ENCODE results near the gene KIF2C. TPM values are rescaled to one million over a fixed set of nuclear protein-coding genes. Genes with fewer than 3 reads are reported as not detected.

KIF2C gene
- total and polyA plus RNA-seq, 9 of the 15 experiments (the other 6 are each of a cell fraction or from before 2014, with no cell fraction given), result 84.9 to 226 (median 169) TPM

- TF ChIP-seq ZNF512 (tag; IDR thresholded peaks at IDR 0.05) (no peak), RHOXF2B (CRISPR knock-in tag; conservative IDR thresholded peaks at IDR 0.05) (peak; percentile 94), MYBL2 (IDR thresholded peaks at IDR 0.05; ENCODE audit: low read depth) (no peak; the same call in 1 of the 2 replicates), MYBL2 (CRISPR knock-in tag; IDR thresholded peaks at IDR 0.05; ENCODE audit: borderline replicate concordance) (no peak), FOXJ3 (CRISPR knock-in tag; IDR thresholded peaks at IDR 0.05) (no peak), STAG1 (CRISPR knock-in tag; IDR thresholded peaks at IDR 0.05; ENCODE audit: borderline replicate concordance) (no peak), BRF2 (IDR thresholded peaks at IDR 0.05; ENCODE audit: borderline replicate concordance, insufficient read depth, insufficient read length) (no peak), ZNF174 (CRISPR knock-in tag; IDR thresholded peaks at IDR 0.05) (peak; percentile 98), TRIM24 (IDR thresholded peaks at IDR 0.05) (peak; percentile 44 to 88; a peak in 3 of 4 replicates), GATA2 (CRISPR knock-in tag; IDR thresholded peaks at IDR 0.05) (peak; percentile 50; the same call in 1 of the 2 replicates), CTBP1 (IDR thresholded peaks at IDR 0.05; ENCODE audit: borderline replicate concordance) (peak; percentile 27; the same call in 1 of the 2 replicates), MCM5 (IDR thresholded peaks at IDR 0.05; ENCODE audit: low read depth) (no peak), MEIS2 (IDR thresholded peaks at IDR 0.05; ENCODE audit: partially characterized antibody) (peak; percentile 23), E2F8 (IDR thresholded peaks at IDR 0.05; ENCODE audit: low read depth, partially characterized antibody) (peak; percentile 33), SMAD1 (IDR thresholded peaks at IDR 0.05; ENCODE audit: low read depth, low read length, partially characterized antibody) (peak; percentile 100), OTX1 (CRISPR knock-in tag; IDR thresholded peaks at IDR 0.05) (peak; percentile 100), NFE2 (IDR thresholded peaks at IDR 0.05; ENCODE audit: low read depth) (peak; percentile 93)
- TF ChIP-seq, protein P1, sequence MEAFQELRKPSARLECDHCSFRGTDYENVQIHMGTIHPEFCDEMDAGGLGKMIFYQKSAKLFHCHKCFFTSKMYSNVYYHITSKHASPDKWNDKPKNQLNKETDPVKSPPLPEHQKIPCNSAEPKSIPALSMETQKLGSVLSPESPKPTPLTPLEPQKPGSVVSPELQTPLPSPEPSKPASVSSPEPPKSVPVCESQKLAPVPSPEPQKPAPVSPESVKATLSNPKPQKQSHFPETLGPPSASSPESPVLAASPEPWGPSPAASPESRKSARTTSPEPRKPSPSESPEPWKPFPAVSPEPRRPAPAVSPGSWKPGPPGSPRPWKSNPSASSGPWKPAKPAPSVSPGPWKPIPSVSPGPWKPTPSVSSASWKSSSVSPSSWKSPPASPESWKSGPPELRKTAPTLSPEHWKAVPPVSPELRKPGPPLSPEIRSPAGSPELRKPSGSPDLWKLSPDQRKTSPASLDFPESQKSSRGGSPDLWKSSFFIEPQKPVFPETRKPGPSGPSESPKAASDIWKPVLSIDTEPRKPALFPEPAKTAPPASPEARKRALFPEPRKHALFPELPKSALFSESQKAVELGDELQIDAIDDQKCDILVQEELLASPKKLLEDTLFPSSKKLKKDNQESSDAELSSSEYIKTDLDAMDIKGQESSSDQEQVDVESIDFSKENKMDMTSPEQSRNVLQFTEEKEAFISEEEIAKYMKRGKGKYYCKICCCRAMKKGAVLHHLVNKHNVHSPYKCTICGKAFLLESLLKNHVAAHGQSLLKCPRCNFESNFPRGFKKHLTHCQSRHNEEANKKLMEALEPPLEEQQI (IDR thresholded peaks at IDR 0.05), result peak; percentile 87; the same call in 1 of the 2 replicates
- TF ChIP-seq, protein P2, sequence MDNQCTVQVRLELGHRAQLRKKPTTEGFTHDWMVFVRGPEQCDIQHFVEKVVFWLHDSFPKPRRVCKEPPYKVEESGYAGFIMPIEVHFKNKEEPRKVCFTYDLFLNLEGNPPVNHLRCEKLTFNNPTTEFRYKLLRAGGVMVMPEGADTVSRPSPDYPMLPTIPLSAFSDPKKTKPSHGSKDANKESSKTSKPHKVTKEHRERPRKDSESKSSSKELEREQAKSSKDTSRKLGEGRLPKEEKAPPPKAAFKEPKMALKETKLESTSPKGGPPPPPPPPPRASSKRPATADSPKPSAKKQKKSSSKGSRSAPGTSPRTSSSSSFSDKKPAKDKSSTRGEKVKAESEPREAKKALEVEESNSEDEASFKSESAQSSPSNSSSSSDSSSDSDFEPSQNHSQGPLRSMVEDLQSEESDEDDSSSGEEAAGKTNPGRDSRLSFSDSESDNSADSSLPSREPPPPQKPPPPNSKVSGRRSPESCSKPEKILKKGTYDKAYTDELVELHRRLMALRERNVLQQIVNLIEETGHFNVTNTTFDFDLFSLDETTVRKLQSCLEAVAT (IDR thresholded peaks at IDR 0.05), result peak; percentile 98 to 99
Measured at GRCh38 chr1:44730741-44731512, 8.7 kb upstream of the KIF2C start, which contains the start of gene RNU5D-1 (continued).

Measured in K562 (cell line).